K562 (cell line): Measurements from ENCODE around the gene PACS1. TPM values are rescaled to one million over a fixed set of nuclear protein-coding genes. Genes with fewer than 3 reads are reported as not detected.
A peak's percentile ranks its signal among the peaks of the same experiment; 100 is the strongest.

Experiments
- ATAC-seq: fragments of 200-7000 bp; cut with Tn5 transposase; 3 replicates; pipeline ENCODE4 v1.9.1; 2020; ENCODE audit warnings: moderate library complexity
- BruUV-seq: library from RNA; stranded (reverse); fragments of 400-500 nt; replicated peaks from 2 replicates; lab custom pipeline; 2021; lab: Mats Ljungman, UMichigan
- CTCF ChIA-PET: fragments of 300-600 bp; formaldehyde crosslinking; extraction: SDS; loops from one replicate; lab custom pipeline; 2021; ENCODE audit warnings: low intra/inter-chr PET ratio; lab: Yijun Ruan, JAX
- POLR2A ChIA-PET: fragments of 300-600, 350-650 bp; sonication (Branson Sonifier 250); formaldehyde crosslinking; extraction: SDS; loops from one replicate; lab custom pipeline; 2021; ENCODE audit warnings: antibody characterized with exemption, inconsistent platforms; lab: Yijun Ruan, JAX
- DNase-seq, 4 experiments: peaks; one replicate each; pipeline versions ENCODE4 v3.0.0 to v3.0.0-alpha.2; 2011 to 2018; ENCODE audit warnings: low spot score in 3 of 4, mixed read lengths in 3 of 4; ENCODE audit errors: extremely low read depth in 1 of 4
- FAIRE-seq: peaks from 2 replicates; lab custom pipeline; 2011; peaks lifted over from hg19 to GRCh38; lab: Jason Lieb, UNC
- H2AFZ ChIP-seq: 2 replicates; pipeline ENCODE4 v1.6.0; 2011; ENCODE audit warnings: low read depth, low read length, control low read depth, inconsistent platforms
- H3K27ac ChIP-seq: fragments of 200-600 bp; 3 replicates; pipeline ENCODE4 v1.8.0; 2011; ENCODE audit warnings: low read depth, mild to moderate bottlenecking, control low read depth, inconsistent platforms, low read length, moderate library complexity, mixed read lengths; ENCODE audit errors: extremely low read depth
- H3K27me3 ChIP-seq, 2 experiments: fragments of 300-600 bp in 1 of 2; 2 replicates in 1 of 2; 3 replicates in 1 of 2; pipeline versions ENCODE4 v1.6.0 to v1.8.0; 2011; ENCODE audit warnings: inconsistent platforms in 2 of 2, low read length in 2 of 2, mild to moderate bottlenecking in 1 of 2, mixed read lengths in 1 of 2, moderate library complexity in 1 of 2; ENCODE audit not compliant: control insufficient read depth in 2 of 2, insufficient read depth in 2 of 2
- H3K36me3 ChIP-seq: fragments of 300-600 bp; 3 replicates; pipeline ENCODE4 v1.8.0; 2011; ENCODE audit warnings: mild to moderate bottlenecking, low read length, inconsistent platforms; ENCODE audit not compliant: control insufficient read depth, insufficient read depth
- H3K4me1 ChIP-seq, 2 experiments: fragments of 200-600 bp in 1 of 2; replicated peaks in 1 of 2; 2 replicates in 1 of 2; 3 replicates in 1 of 2; pipeline versions ENCODE4 v1.5.1 to v1.8.0; 2011; ENCODE audit warnings: inconsistent platforms in 2 of 2, low read length in 2 of 2, mild to moderate bottlenecking in 1 of 2, mixed read lengths in 1 of 2, moderate library complexity in 1 of 2; ENCODE audit not compliant: control insufficient read depth in 2 of 2, insufficient read depth in 2 of 2
- H3K4me2 ChIP-seq: 2 replicates; pipeline ENCODE4 v1.6.1; 2011; ENCODE audit warnings: low read length, control low read depth, inconsistent platforms, mixed read lengths; ENCODE audit not compliant: insufficient read depth
- H3K4me3 ChIP-seq: fragments of 200-600 bp; sonication (generic), shearing (Covaris generic); 2 replicates; pipeline ENCODE4 v1.5.1; 2016; ENCODE audit warnings: control low read depth, inconsistent platforms
- H3K79me2 ChIP-seq: fragments of 200-600 bp; 3 replicates; pipeline ENCODE4 v1.8.0; 2011; ENCODE audit warnings: low read length, inconsistent platforms; ENCODE audit not compliant: control insufficient read depth, insufficient read depth
- H3K9ac ChIP-seq, 2 experiments: 2 replicates each; pipeline versions ENCODE4 v1.6.0 to v1.6.1; 2011; ENCODE audit warnings: low read depth in 2 of 2, low read length in 2 of 2, control low read depth in 1 of 2, inconsistent platforms in 1 of 2, mild to moderate bottlenecking in 1 of 2, mixed read lengths in 1 of 2; ENCODE audit not compliant: insufficient read depth in 1 of 2
- H3K9me1 ChIP-seq: one replicate; pipeline ENCODE4 v1.6.0; 2011; ENCODE audit warnings: inconsistent platforms, mild to moderate bottlenecking, low read length, moderate library complexity; ENCODE audit not compliant: control insufficient read depth, insufficient read depth
- H3K9me3 ChIP-seq: replicated peaks from 2 replicates; pipeline ENCODE4 v1.5.1; 2011; ENCODE audit warnings: low read depth, low read length, inconsistent platforms; ENCODE audit not compliant: control insufficient read depth, insufficient read depth
- H4K20me1 ChIP-seq: replicated peaks from 2 replicates; pipeline ENCODE4 v1.6.1; 2011; ENCODE audit warnings: low read length, inconsistent platforms, mixed read lengths; ENCODE audit not compliant: control insufficient read depth, insufficient read depth
- ARID4B ChIP-seq: sonication (generic); formaldehyde crosslinking; IDR thresholded peaks from 2 replicates; pipeline ENCODE4 v1.8.0; 2022; ENCODE audit warnings: mild to moderate bottlenecking, missing genetic modification reagents
- ELF2 ChIP-seq: fragments of 250-450 bp; sonication (Bioruptor Pico); IDR thresholded peaks from 2 replicates; pipeline ENCODE4 v1.5.0; 2021; ENCODE audit warnings: mild to moderate bottlenecking
- KDM5B ChIP-seq: fragments of 200-600 bp; sonication (generic); IDR thresholded peaks from 2 replicates; pipeline ENCODE4 v1.6.1; 2012; ENCODE audit warnings: low read depth, mild to moderate bottlenecking, moderate library complexity, low read length, control low read depth, inconsistent platforms; ENCODE audit not compliant: insufficient replicate concordance
- MAFG ChIP-seq: fragments of 450-650 bp; conservative IDR thresholded peaks from 2 replicates; pipeline ENCODE4 v1.6.1; 2016; ENCODE audit warnings: missing genetic modification characterization, missing compliant biosample characterization
- MAFK ChIP-seq: IDR thresholded peaks from 2 replicates; pipeline ENCODE4 v1.6.1; 2011; ENCODE audit warnings: low read length, improper control_type of control experiment
- RFX7 ChIP-seq: fragments of 250-450 bp; sonication (Bioruptor Pico); IDR thresholded peaks from 2 replicates; pipeline ENCODE4 v1.5.1; 2021; ENCODE audit warnings: mild to moderate bottlenecking
- TCF7 ChIP-seq: sonication (generic); IDR thresholded peaks from 2 replicates; pipeline ENCODE4 v1.6.1; 2016; ENCODE audit warnings: antibody characterized with exemption, borderline replicate concordance
- ZFP36 ChIP-seq: fragments of 150-350 bp; IDR thresholded peaks from 2 replicates; pipeline ENCODE4 v1.6.1; 2018; ENCODE audit warnings: low read length, low read depth; ENCODE audit not compliant: partially characterized antibody
- ZNF518B ChIP-seq: fragments of 250-450 bp; sonication (Bioruptor Pico); IDR thresholded peaks from 2 replicates; pipeline ENCODE4 v1.5.0; 2021; ENCODE audit warnings: mild to moderate bottlenecking, moderate library complexity
- WGBS: fragments of 100-300 bp; shearing (Covaris generic); methylation state at CpG from one replicate; pipeline ENCODE4 v1.1.6; 2016; ENCODE audit warnings: low coverage, mixed read lengths; ENCODE audit not compliant: insufficient coverage; ENCODE audit errors: missing lambda C conversion rate; 5-methylcytosine and 5-hydroxymethylcytosine counted together
- in situ Hi-C: fragments of 300-500 bp; cut with MboI; formaldehyde crosslinking; loops from 4 replicates; pipeline ENCODE4 v1.15.0; 2018; ENCODE audit warnings: inconsistent platforms, mixed read lengths
- intact Hi-C: fragments of 100-400 bp; cut with micrococcal nuclease; formaldehyde crosslinking; loops from 2 replicates; pipeline ENCODE4 v1.14.2; 2022
- polyA plus RNA-seq, 8 experiments: library from polyadenylated mRNA; depleted of rRNA in 4 of 8; stranded (reverse) in 5 of 8; unstranded in 3 of 8; fragments of >200 nt; fragmentation: Nextera tagmentation in 2 of 8; fragmentation: Illumina TruSeq in 1 of 8; extraction: Ambion mirVana in 2 of 8; extraction: Trizol in 1 of 8; gene quantifications; 2 replicates each; pipeline versions ENCODE4 v1.2.1 to v1.2.3, GENCODE V29; 2011 to 2014; ENCODE audit warnings: inconsistent platforms in 1 of 8, missing spikeins in 1 of 8
- total RNA-seq, 7 experiments: library from RNA; depleted of rRNA in 6 of 7; stranded (reverse); fragments of >200 nt in 6 of 7; fragmentation: Illumina TruSeq in 2 of 7; extraction: Trizol in 2 of 7; gene quantifications; 2 replicates each; pipeline versions ENCODE4 v1.2.1 to v1.2.3, GENCODE V29; 2011 to 2021; ENCODE audit warnings: low replicate concordance in 1 of 7

PACS1 gene
- total and polyA plus RNA-seq, 9 of the 15 experiments (the other 6 are each of a cell fraction or from before 2014, with no cell fraction given) = 0.34 to 28.1 (median 8.5) TPM

- no peaks in the 10 kb centered on the region for H3K9me3 ChIP-seq
- DNase-seq (no peak), FAIRE-seq (no peak), ATAC-seq (no peak)
- intact Hi-C loops (no loop called here), in situ Hi-C loops (no loop called here)
- H3K27ac ChIP-seq = no peak overlapping the region
- POLR2A ChIA-PET = interaction anchor here (0.8 kb wide), 1 partner anchor 13 kb away, joined by 3 read pairs; no protein-coding TSS in a partner anchor
- H3K9me1 ChIP-seq = no peaks in the 10 kb centered on the region
- CTCF ChIA-PET = no interaction called here
- H3K36me3 ChIP-seq = no peaks in the 10 kb centered on the region
- H3K4me2 ChIP-seq = no peak overlapping the region
- no peaks in the 10 kb centered on the region for H3K27me3 ChIP-seq
- no peaks in the 10 kb centered on the region for H4K20me1 ChIP-seq
- peaks cover 3 to 9% of the 10 kb centered on the region in 2 experiments; a peak in 3 of 5 replicates for H3K4me1 ChIP-seq
- 0 out of 3 replicates have a peak, but pooled peaks cover 3% of the 10 kb centered on the region for H3K79me2 ChIP-seq
- no TSS peak for BruUV-seq
- no peak overlapping the region for H3K9ac ChIP-seq
- no peak overlapping the region for H2AFZ ChIP-seq
- H3K4me3 ChIP-seq = no peak overlapping the region
- TF ChIP-seq ARID4B (CRISPR knock-in tag) = no peak
- no peak for TF ChIP-seq MAFG
- no peak for TF ChIP-seq ZNF518B (CRISPR knock-in tag)
- no peak for TF ChIP-seq MAFK
- TF ChIP-seq RFX7 (CRISPR knock-in tag) = no peak
- TF ChIP-seq TCF7 = no peak
- TF ChIP-seq KDM5B = no peak
- no peak for TF ChIP-seq ELF2
- TF ChIP-seq ZFP36 = peak; percentile 4
- WGBS = 84% methylated on average over 7 of the region's 7 CpGs
Measured at GRCh38 chr11:66155387-66156073, 85.5 kb downstream of the PACS1 start.
